Progenitor cell of endocrine pancreas (in vitro differentiated cells): ENCODE measurements around the gene SRPRA. TPM values are rescaled to one million over a fixed set of nuclear protein-coding genes. Genes with fewer than 3 reads are reported as not detected.

Experiments used
- DNase-seq: peaks from one replicate; pipeline ENCODE4 v3.0.0; 2021; ENCODE audit warnings: low spot score; ENCODE audit not compliant: unreplicated experiment
- H3K27ac Mint-ChIP-seq: 2 replicates; pipeline ENCODE4 v1.8.0; 2021; ENCODE audit warnings: mild to moderate bottlenecking, moderate library complexity, mixed read lengths
- H3K27me3 Mint-ChIP-seq: 2 replicates; pipeline ENCODE4 v1.8.0; 2021; ENCODE audit warnings: mixed read lengths
- H3K36me3 Mint-ChIP-seq: 2 replicates; pipeline ENCODE4 v1.8.0; 2022; ENCODE audit warnings: mixed read lengths; ENCODE audit not compliant: insufficient read depth
- H3K4me1 Mint-ChIP-seq: 2 replicates; pipeline ENCODE4 v1.8.0; 2021; ENCODE audit warnings: low read depth, mixed read lengths
- H3K4me3 Mint-ChIP-seq: 2 replicates; pipeline ENCODE4 v1.8.0; 2021; ENCODE audit warnings: low read depth, mild to moderate bottlenecking, moderate library complexity, mixed read lengths
- H3K9me3 Mint-ChIP-seq: 2 replicates; pipeline ENCODE4 v1.8.0; 2021; ENCODE audit warnings: low read depth, mixed read lengths
- total RNA-seq: library from RNA; stranded (reverse); gene quantifications from 2 replicates; pipeline ENCODE4 v1.2.1, GENCODE V29; 2021
- TF ChIP-seq, protein P1 (sequence below): fragments of 200-600 bp; sonication (generic); IDR thresholded peaks from one replicate; pipeline ENCODE4 v1.5.0; 2021; ENCODE audit warnings: antibody characterized with exemption, mild to moderate bottlenecking; ENCODE audit not compliant: unreplicated experiment

Gene SRPRA
- total RNA-seq, 1 donor from 2014 or later, result 79.2 TPM

GRCh38 chr11:126308271-126308671, 39.6 kb upstream of the SRPRA start:
- no peaks in the 10 kb centered on the region for H3K27me3 Mint-ChIP-seq
- no peak for DNase-seq
- TF ChIP-seq, protein P1, sequence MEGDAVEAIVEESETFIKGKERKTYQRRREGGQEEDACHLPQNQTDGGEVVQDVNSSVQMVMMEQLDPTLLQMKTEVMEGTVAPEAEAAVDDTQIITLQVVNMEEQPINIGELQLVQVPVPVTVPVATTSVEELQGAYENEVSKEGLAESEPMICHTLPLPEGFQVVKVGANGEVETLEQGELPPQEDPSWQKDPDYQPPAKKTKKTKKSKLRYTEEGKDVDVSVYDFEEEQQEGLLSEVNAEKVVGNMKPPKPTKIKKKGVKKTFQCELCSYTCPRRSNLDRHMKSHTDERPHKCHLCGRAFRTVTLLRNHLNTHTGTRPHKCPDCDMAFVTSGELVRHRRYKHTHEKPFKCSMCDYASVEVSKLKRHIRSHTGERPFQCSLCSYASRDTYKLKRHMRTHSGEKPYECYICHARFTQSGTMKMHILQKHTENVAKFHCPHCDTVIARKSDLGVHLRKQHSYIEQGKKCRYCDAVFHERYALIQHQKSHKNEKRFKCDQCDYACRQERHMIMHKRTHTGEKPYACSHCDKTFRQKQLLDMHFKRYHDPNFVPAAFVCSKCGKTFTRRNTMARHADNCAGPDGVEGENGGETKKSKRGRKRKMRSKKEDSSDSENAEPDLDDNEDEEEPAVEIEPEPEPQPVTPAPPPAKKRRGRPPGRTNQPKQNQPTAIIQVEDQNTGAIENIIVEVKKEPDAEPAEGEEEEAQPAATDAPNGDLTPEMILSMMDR, result no peak
- no peak overlapping the region for H3K27ac Mint-ChIP-seq
- no peaks in the 10 kb centered on the region for H3K36me3 Mint-ChIP-seq
- H3K4me3 Mint-ChIP-seq, result no peak overlapping the region
- H3K9me3 Mint-ChIP-seq, result no peaks in the 10 kb centered on the region
- H3K4me1 Mint-ChIP-seq, result peaks cover 16% of the 10 kb centered on the region

GRCh38 chr11:126307706-126308105, 39.0 kb upstream of the SRPRA start:
- H3K27me3 Mint-ChIP-seq, result no peaks in the 10 kb centered on the region
- TF ChIP-seq, protein P1, result peak; percentile 54
- H3K27ac Mint-ChIP-seq, result peak overlapping the region; percentile 68
- peaks cover 16% of the 10 kb centered on the region for H3K4me1 Mint-ChIP-seq
- peaks cover under 1% of the 10 kb centered on the region for H3K36me3 Mint-ChIP-seq
- H3K9me3 Mint-ChIP-seq, result no peaks in the 10 kb centered on the region
- no peak overlapping the region for H3K4me3 Mint-ChIP-seq
- DNase-seq, result no peak

DNA sequence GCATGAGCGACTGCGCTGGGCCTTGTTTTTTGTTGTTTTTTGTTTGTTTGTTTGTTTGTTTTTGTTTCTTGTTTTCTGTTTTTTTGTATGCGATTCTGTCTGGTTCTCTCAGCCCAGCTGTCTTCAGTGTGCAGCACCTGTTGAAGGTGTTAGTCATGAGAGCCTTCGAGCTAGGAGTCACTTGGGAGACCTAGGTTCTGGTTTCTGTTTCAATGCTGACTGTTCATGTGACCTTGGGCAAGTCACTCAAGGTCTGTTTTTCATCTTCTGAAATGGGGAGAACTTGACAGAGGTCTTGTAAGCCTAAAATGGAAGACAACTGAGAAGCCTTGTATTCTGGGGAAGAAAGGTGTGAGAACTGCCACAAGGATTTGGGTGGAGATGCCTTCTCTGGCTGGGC, 37.0 kb upstream of the SRPRA start:
- no peak overlapping the region for H3K27ac Mint-ChIP-seq

DNA sequence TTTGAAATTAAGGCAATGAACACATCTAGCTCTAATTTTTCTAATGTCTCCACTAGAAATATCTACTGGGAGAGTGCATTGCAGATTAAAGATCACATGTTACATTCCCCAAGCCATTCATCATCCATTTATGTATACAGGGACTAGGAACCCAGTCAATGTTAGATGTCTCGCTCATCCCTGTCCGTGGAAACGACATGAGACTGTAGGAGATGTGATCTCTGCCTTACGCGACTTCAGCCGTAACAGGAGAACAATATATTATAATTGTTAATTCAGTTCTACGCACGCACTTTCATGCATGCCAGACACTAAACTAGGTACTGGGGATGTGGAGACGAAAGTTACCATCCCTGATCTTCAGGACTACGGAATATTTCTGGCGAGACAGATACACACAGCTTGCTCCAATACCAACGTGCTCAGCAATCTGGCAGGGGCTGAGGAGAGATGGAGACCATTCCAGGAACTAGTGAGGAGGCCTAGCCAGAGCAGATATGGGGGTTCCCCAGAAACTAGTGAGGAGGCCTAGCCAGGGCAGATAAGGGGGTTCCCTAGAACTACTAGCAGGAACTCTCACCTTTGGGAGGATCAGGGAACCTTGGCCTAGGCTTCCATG, 35.9 kb upstream of the SRPRA start:
- H3K4me3 Mint-ChIP-seq, result peak overlapping the region; percentile 88
- no peaks in the 10 kb centered on the region for H3K27me3 Mint-ChIP-seq
- H3K36me3 Mint-ChIP-seq, result peaks cover 2% of the 10 kb centered on the region
- no peaks in the 10 kb centered on the region for H3K9me3 Mint-ChIP-seq
- DNase-seq, result no peak
- H3K27ac Mint-ChIP-seq, result peak overlapping the region; percentile 95
- peaks cover 16% of the 10 kb centered on the region for H3K4me1 Mint-ChIP-seq
- TF ChIP-seq, protein P1, result no peak

More for the DNA sequence above, 37.0 kb upstream of the SRPRA start:
- Mint-ChIP-seq H3K4me3 (no peak overlapping the region), H3K36me3 (peaks cover 2% of the 10 kb centered on the region), H3K27me3 (no peaks in the 10 kb centered on the region), H3K9me3 (no peaks in the 10 kb centered on the region), H3K4me1 (peaks cover 16% of the 10 kb centered on the region)
- no peak for DNase-seq
- TF ChIP-seq, protein P1, result no peak

GRCh38 chr11:126303623-126304456, 35.1 kb upstream of the SRPRA start, which contains the start of gene DCPS:
Gene DCPS (plus strand): TSS chr11:126304060. CDS start chr11:126304081, 21 bp downstream.
- DNase-seq, result peak; percentile 85
- peaks cover 16% of the 10 kb centered on the region for H3K4me1 Mint-ChIP-seq
- peak within 1 kb of the TSS; percentile 88 for H3K4me3 Mint-ChIP-seq
- H3K9me3 Mint-ChIP-seq, result no peaks in the 10 kb centered on the region
- H3K27ac Mint-ChIP-seq, result peak within 1 kb of the TSS; percentile 95
- no peaks in the 10 kb centered on the region for H3K27me3 Mint-ChIP-seq
- H3K36me3 Mint-ChIP-seq, result peaks cover 5% of the 10 kb centered on the region
- TF ChIP-seq, protein P1, result no peak
